Left forelimb (tissue), 1 donor: ENCODE data around the gene HERPUD1.
A peak's percentile ranks its signal among the peaks of the same experiment; 100 is the strongest.
"Not testable (repeated sequence)": the region's sequence is repeated elsewhere in the genome, so short reads cannot be mapped to it uniquely, and the experiment has no call there.

Source experiments
- DNase-seq: peaks from one replicate; pipeline ENCODE4 v3.0.0-alpha.2; 2018; ENCODE audit warnings: low spot score

HERPUD1 gene

GRCh38 chr16:56982695-56983094 is 50.8 kb downstream of the HERPUD1 start:
- DNase-seq, result no peak

- DNase-seq, result no peak
Measured at GRCh38 chr16:56983211-56983751, 51.3 kb downstream of the HERPUD1 start.

GRCh38 chr16:56984639-56985038 is 52.7 kb downstream of the HERPUD1 start:
- DNase-seq, result no peak

GRCh38 chr16:56985288-56985961 is 53.5 kb downstream of the HERPUD1 start:
- DNase-seq, result no peak

GRCh38 chr16:56985962-56986360 is 54.0 kb downstream of the HERPUD1 start:
- no peak for DNase-seq

- no peak for DNase-seq
Measured at GRCh38 chr16:56986361-56986760, 54.4 kb downstream of the HERPUD1 start.

- DNase-seq, result not testable (repeated sequence)
Measured at GRCh38 chr16:56986908-56987307, 55.0 kb downstream of the HERPUD1 start.

GRCh38 chr16:56987692-56988091 is 55.8 kb downstream of the HERPUD1 start:
- no peak for DNase-seq

GRCh38 chr16:56988161-56988947 is 56.4 kb downstream of the HERPUD1 start:
- DNase-seq, result peak; percentile 63

- DNase-seq, result peak; percentile 88
Measured at GRCh38 chr16:56988948-56989945, 57.3 kb downstream of the HERPUD1 start, which contains the start of gene NLRC5. TSS of gene NLRC5 (plus strand) at chr16:56989557. CDS start at chr16:57020713, 31,156 bp downstream.

- no peak for DNase-seq
Measured at GRCh38 chr16:56989988-56990387, 58.0 kb downstream of the HERPUD1 start.

- no peak for DNase-seq
Measured at GRCh38 chr16:56990407-56991286, 58.7 kb downstream of the HERPUD1 start.

GRCh38 chr16:56992431-56992830 is 60.5 kb downstream of the HERPUD1 start:
- DNase-seq, result not testable (repeated sequence)

- DNase-seq, result no peak
Measured at GRCh38 chr16:56993204-56993603, 61.3 kb downstream of the HERPUD1 start.

- no peak for DNase-seq
Measured at GRCh38 chr16:56994311-56994710, 62.4 kb downstream of the HERPUD1 start.
